PC-3 (cell line): Measurements from ENCODE around the gene PCDH9.

Source experiments
- EZH2 ChIP-seq: fragments of 300-600 bp; sonication (generic); IDR thresholded peaks from one replicate; pipeline ENCODE4 v1.6.1; 2017; ENCODE audit warnings: antibody characterized with exemption, mild to moderate bottlenecking, low read length; ENCODE audit not compliant: unreplicated experiment
- EZH2phosphoT487 ChIP-seq: fragments of 300-600 bp; sonication (generic); IDR thresholded peaks from 2 replicates; pipeline ENCODE4 v1.6.1; 2018; ENCODE audit warnings: mild to moderate bottlenecking, antibody characterized with exemption, low read length, borderline replicate concordance
- TF ChIP-seq, protein P1 (sequence below): fragments of 300-600 bp; sonication (generic); conservative IDR thresholded peaks from 2 replicates; pipeline ENCODE4 v1.5.1; 2017; ENCODE audit warnings: antibody characterized with exemption, low read depth, mild to moderate bottlenecking, low read length

- TF ChIP-seq, protein P1, sequence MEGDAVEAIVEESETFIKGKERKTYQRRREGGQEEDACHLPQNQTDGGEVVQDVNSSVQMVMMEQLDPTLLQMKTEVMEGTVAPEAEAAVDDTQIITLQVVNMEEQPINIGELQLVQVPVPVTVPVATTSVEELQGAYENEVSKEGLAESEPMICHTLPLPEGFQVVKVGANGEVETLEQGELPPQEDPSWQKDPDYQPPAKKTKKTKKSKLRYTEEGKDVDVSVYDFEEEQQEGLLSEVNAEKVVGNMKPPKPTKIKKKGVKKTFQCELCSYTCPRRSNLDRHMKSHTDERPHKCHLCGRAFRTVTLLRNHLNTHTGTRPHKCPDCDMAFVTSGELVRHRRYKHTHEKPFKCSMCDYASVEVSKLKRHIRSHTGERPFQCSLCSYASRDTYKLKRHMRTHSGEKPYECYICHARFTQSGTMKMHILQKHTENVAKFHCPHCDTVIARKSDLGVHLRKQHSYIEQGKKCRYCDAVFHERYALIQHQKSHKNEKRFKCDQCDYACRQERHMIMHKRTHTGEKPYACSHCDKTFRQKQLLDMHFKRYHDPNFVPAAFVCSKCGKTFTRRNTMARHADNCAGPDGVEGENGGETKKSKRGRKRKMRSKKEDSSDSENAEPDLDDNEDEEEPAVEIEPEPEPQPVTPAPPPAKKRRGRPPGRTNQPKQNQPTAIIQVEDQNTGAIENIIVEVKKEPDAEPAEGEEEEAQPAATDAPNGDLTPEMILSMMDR: no peak
- TF ChIP-seq EZH2phosphoT487 (no peak), EZH2 (no peak)
Observed at GRCh38 chr13:66323745-66324347, 906.3 kb downstream of the PCDH9 start.
